Gastrocnemius medialis (tissue), 4 donors: ENCODE data around the gene ALK. TPM values are rescaled to one million over a fixed set of nuclear protein-coding genes. Genes with fewer than 3 reads are reported as not detected.

ENCODE experiments used
- ATAC-seq, 2 donors: fragments of 150-250 bp; one replicate each; pipeline ENCODE4 v1.9.1; 2016
- DNase-seq, 2 donors: peaks; one replicate each; pipeline ENCODE4 v3.0.0-alpha.2; 2019
- H3K27ac ChIP-seq, 4 donors: fragments of 200-600 bp; sonication (generic); 1 replicate in 1 of 4; 2 replicates in 3 of 4; pipeline ENCODE4 v1.5.1; 2016 to 2018; ENCODE audit warnings: mild to moderate bottlenecking in 2 of 4, moderate library complexity in 1 of 4
- H3K27me3 ChIP-seq, 3 donors: fragments of 200-600 bp; sonication (generic) in 2 of 3; 1 replicate in 1 of 3; 2 replicates in 2 of 3; pipeline versions ENCODE4 v1.5.1 to v1.6.0; 2016 to 2019; ENCODE audit warnings: mild to moderate bottlenecking in 1 of 3, moderate library complexity in 1 of 3
- H3K36me3 ChIP-seq, 2 donors: fragments of 200-600 bp; sonication (generic) in 1 of 2; one replicate each; pipeline ENCODE4 v1.5.1; 2017 to 2018
- H3K4me1 ChIP-seq, 2 donors: fragments of 200-600 bp; sonication (generic) in 1 of 2; one replicate each; pipeline ENCODE4 v1.5.1; 2016 to 2017; ENCODE audit warnings: mild to moderate bottlenecking in 2 of 2
- H3K4me3 ChIP-seq, 4 donors: fragments of 200-600 bp; sonication (generic) in 3 of 4; 1 replicate in 1 of 4; 2 replicates in 3 of 4; pipeline ENCODE4 v1.5.1; 2016 to 2019; ENCODE audit warnings: mild to moderate bottlenecking in 2 of 4
- H3K9me3 ChIP-seq, 3 donors: fragments of 200-600 bp; sonication (generic) in 2 of 3; 1 replicate in 1 of 3; 2 replicates in 2 of 3; pipeline ENCODE4 v1.5.1; 2016 to 2019
- CTCF ChIP-seq, 5 experiments: fragments of 450-650 bp in 3 of 5; fragments of 200-600 bp in 2 of 5; sonication (generic) in 2 of 5; IDR thresholded peaks in 4 of 5; conservative IDR thresholded peaks in 1 of 5; 1 replicate in 4 of 5; 2 replicates in 1 of 5; pipeline ENCODE4 v1.5.1; 2016 to 2019; ENCODE audit warnings: antibody characterized with exemption in 5 of 5, mild to moderate bottlenecking in 3 of 5, moderate library complexity in 3 of 5
- POLR2A ChIP-seq, 2 donors: fragments of 450-650 bp; IDR thresholded peaks; one replicate each; pipeline ENCODE4 v1.6.1; 2017; ENCODE audit warnings: antibody characterized with exemption in 2 of 2, mild to moderate bottlenecking in 2 of 2, moderate library complexity in 2 of 2
- in situ Hi-C, 4 donors: fragments of 200-750 bp; cut with MboI; loops; one replicate each; pipeline versions ENCODE4 v1.15.0 to v1.8.0; 2017; ENCODE audit warnings: low sequenced_read_pairs in 4 of 4
- intact Hi-C: fragments of 100-400 bp; cut with DNase I; formaldehyde crosslinking; loops from one replicate; pipeline ENCODE4 v1.15.1; 2023; ENCODE audit warnings: low total_unique reads
- total RNA-seq, 4 donors: library from RNA; depleted of rRNA; stranded (reverse); fragments of >200 nt; gene quantifications; one replicate each; pipeline versions ENCODE4 v1.1.0 to v1.2.3, GENCODE V29; 2016

ALK gene
- total RNA-seq, 4 donors from 2014 or later = not detected

GRCh38 chr2:29796446-29796845 lies 124.9 kb downstream of the ALK start:
- TF ChIP-seq POLR2A (IDR thresholded peaks at IDR 0.05) (no peak), CTCF (IDR thresholded peaks at IDR 0.05 in 4 of 5, conservative IDR thresholded peaks at IDR 0.05 in 1 of 5) (no peak)
- Histone ChIP-seq H3K9me3 (no peaks in the 10 kb centered on the region), H3K36me3 (no peaks in the 10 kb centered on the region), H3K4me3 (no peak overlapping the region), H3K27ac (no peak overlapping the region), H3K27me3 (no peaks in the 10 kb centered on the region), H3K4me1 (no peaks in the 10 kb centered on the region)
- no peak for ATAC-seq
- in situ Hi-C loops (no loop called here), intact Hi-C loops (no loop called here)
- no peak for DNase-seq

- Histone ChIP-seq H3K36me3 (no peaks in the 10 kb centered on the region), H3K4me1 (no peaks in the 10 kb centered on the region), H3K27me3 (peaks cover 0 to 3% (median 0%) of the 10 kb centered on the region in 3 donors), H3K9me3 (no peaks in the 10 kb centered on the region), H3K4me3 (no peak overlapping the region), H3K27ac (no peak overlapping the region)
- no peak for TF ChIP-seq CTCF (IDR thresholded peaks at IDR 0.05 in 4 of 5, conservative IDR thresholded peaks at IDR 0.05 in 1 of 5)
- no peak for TF ChIP-seq POLR2A (IDR thresholded peaks at IDR 0.05)
- ATAC-seq (no peak), DNase-seq (no peak)
- intact Hi-C loops (no loop called here), in situ Hi-C loops (no loop called here)
Observed at GRCh38 chr2:29789911-29790485, 131.4 kb downstream of the ALK start.

GRCh38 chr2:29787473-29788465 lies 133.6 kb downstream of the ALK start:
- TF ChIP-seq POLR2A (IDR thresholded peaks at IDR 0.05) = no peak
- TF ChIP-seq CTCF (IDR thresholded peaks at IDR 0.05 in 4 of 5, conservative IDR thresholded peaks at IDR 0.05 in 1 of 5) = no peak
- DNase-seq (no peak), ATAC-seq (no peak)
- peaks cover 0 to 3% (median 0%) of the 10 kb centered on the region in 3 donors for H3K27me3 ChIP-seq
- H3K9me3 ChIP-seq = no peaks in the 10 kb centered on the region
- H3K4me3 ChIP-seq = no peak overlapping the region
- in situ Hi-C loops = no loop called here
- no peak overlapping the region for H3K27ac ChIP-seq
- intact Hi-C loops = no loop called here
- H3K36me3 ChIP-seq = no peaks in the 10 kb centered on the region
- H3K4me1 ChIP-seq = no peaks in the 10 kb centered on the region

- intact Hi-C loops = no loop called here
- Histone ChIP-seq H3K9me3 (no peaks in the 10 kb centered on the region), H3K36me3 (no peaks in the 10 kb centered on the region), H3K27ac (no peak overlapping the region), H3K27me3 (peaks cover 0 to 3% (median 0%) of the 10 kb centered on the region in 3 donors), H3K4me3 (no peak overlapping the region), H3K4me1 (no peaks in the 10 kb centered on the region)
- no peak for TF ChIP-seq POLR2A (IDR thresholded peaks at IDR 0.05)
- DNase-seq (no peak), ATAC-seq (no peak)
- in situ Hi-C loops = no loop called here
Observed at GRCh38 chr2:29786361-29786760, 135.0 kb downstream of the ALK start.

GRCh38 chr2:29783666-29784065 lies 137.7 kb downstream of the ALK start:
- intact Hi-C loops (no loop called here), in situ Hi-C loops (no loop called here)
- ATAC-seq (no peak), DNase-seq (no peak)
- Histone ChIP-seq H3K27me3 (peaks cover 0 to 3% (median 0%) of the 10 kb centered on the region in 3 donors), H3K4me1 (no peaks in the 10 kb centered on the region), H3K4me3 (no peak overlapping the region), H3K9me3 (no peaks in the 10 kb centered on the region), H3K36me3 (no peaks in the 10 kb centered on the region), H3K27ac (no peak overlapping the region)
- TF ChIP-seq CTCF (IDR thresholded peaks at IDR 0.05 in 4 of 5, conservative IDR thresholded peaks at IDR 0.05 in 1 of 5) (no peak), POLR2A (IDR thresholded peaks at IDR 0.05) (no peak)
